IMR-90 (cell line): Measurements from ENCODE around the gene C5orf15.

Experiments used
- BHLHE40 ChIP-seq: fragments of 150-350 bp; IDR thresholded peaks from 2 replicates; pipeline ENCODE4 v1.6.1; 2016; ENCODE audit warnings: mild to moderate bottlenecking, low read depth, low read length
- FOS ChIP-seq: fragments of 150-350 bp; IDR thresholded peaks from 2 replicates; pipeline ENCODE4 v1.6.1; 2016; ENCODE audit warnings: low read depth, low read length
- MAZ ChIP-seq: IDR thresholded peaks from 2 replicates; pipeline ENCODE4 v1.6.1; 2012; ENCODE audit warnings: low read depth, mild to moderate bottlenecking, low read length, improper control_type of control experiment, moderate library complexity, borderline replicate concordance
- MXI1 ChIP-seq: IDR thresholded peaks from 2 replicates; pipeline ENCODE4 v1.6.1; 2012; ENCODE audit warnings: low read depth, mild to moderate bottlenecking, low read length, moderate library complexity, borderline replicate concordance
- NFE2L2 ChIP-seq: fragments of 150-350 bp; IDR thresholded peaks from 2 replicates; pipeline ENCODE4 v1.6.1; 2016; ENCODE audit warnings: low read depth, mild to moderate bottlenecking, low read length
- POLR2A ChIP-seq: IDR thresholded peaks from 2 replicates; pipeline ENCODE4 v1.6.1; 2012; ENCODE audit warnings: mild to moderate bottlenecking, low read depth, low read length
- RAD21 ChIP-seq: IDR thresholded peaks from 2 replicates; pipeline ENCODE4 v1.6.1; 2012; ENCODE audit warnings: low read length, improper control_type of control experiment
- RCOR1 ChIP-seq: IDR thresholded peaks from 2 replicates; pipeline ENCODE4 v1.6.1; 2012; ENCODE audit warnings: mild to moderate bottlenecking, low read length, improper control_type of control experiment; ENCODE audit not compliant: insufficient replicate concordance
- SMC3 ChIP-seq: fragments of 150-350 bp; IDR thresholded peaks from 2 replicates; pipeline ENCODE4 v1.6.1; 2016; ENCODE audit warnings: low read depth, mild to moderate bottlenecking, antibody characterized with exemption, low read length, moderate library complexity
- TF ChIP-seq, protein P1 (sequence below): conservative IDR thresholded peaks from 2 replicates; pipeline ENCODE4 v1.5.1; 2012; ENCODE audit warnings: mild to moderate bottlenecking, low read depth, low read length, improper control_type of control experiment
- TF ChIP-seq, protein P2 (sequence below): fragments of 150-350 bp; IDR thresholded peaks from 2 replicates; pipeline ENCODE4 v1.6.1; 2017; ENCODE audit warnings: mild to moderate bottlenecking, antibody characterized with exemption, low read length, low read depth

- no peak for TF ChIP-seq SMC3
- no peak for TF ChIP-seq FOS
- TF ChIP-seq, protein P1, sequence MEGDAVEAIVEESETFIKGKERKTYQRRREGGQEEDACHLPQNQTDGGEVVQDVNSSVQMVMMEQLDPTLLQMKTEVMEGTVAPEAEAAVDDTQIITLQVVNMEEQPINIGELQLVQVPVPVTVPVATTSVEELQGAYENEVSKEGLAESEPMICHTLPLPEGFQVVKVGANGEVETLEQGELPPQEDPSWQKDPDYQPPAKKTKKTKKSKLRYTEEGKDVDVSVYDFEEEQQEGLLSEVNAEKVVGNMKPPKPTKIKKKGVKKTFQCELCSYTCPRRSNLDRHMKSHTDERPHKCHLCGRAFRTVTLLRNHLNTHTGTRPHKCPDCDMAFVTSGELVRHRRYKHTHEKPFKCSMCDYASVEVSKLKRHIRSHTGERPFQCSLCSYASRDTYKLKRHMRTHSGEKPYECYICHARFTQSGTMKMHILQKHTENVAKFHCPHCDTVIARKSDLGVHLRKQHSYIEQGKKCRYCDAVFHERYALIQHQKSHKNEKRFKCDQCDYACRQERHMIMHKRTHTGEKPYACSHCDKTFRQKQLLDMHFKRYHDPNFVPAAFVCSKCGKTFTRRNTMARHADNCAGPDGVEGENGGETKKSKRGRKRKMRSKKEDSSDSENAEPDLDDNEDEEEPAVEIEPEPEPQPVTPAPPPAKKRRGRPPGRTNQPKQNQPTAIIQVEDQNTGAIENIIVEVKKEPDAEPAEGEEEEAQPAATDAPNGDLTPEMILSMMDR, result no peak
- no peak for TF ChIP-seq POLR2A
- no peak for TF ChIP-seq RCOR1
- TF ChIP-seq, protein P2, sequence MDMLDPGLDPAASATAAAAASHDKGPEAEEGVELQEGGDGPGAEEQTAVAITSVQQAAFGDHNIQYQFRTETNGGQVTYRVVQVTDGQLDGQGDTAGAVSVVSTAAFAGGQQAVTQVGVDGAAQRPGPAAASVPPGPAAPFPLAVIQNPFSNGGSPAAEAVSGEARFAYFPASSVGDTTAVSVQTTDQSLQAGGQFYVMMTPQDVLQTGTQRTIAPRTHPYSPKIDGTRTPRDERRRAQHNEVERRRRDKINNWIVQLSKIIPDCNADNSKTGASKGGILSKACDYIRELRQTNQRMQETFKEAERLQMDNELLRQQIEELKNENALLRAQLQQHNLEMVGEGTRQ, result no peak
- no peak for TF ChIP-seq BHLHE40
- no peak for TF ChIP-seq MXI1
- no peak for TF ChIP-seq MAZ
- no peak for TF ChIP-seq RAD21
- no peak for TF ChIP-seq NFE2L2
These were observed 41.7 kb downstream of the C5orf15 start for GRCh38 chr5:133926489-133927299.
